Stimulated activated naive CD8-positive, alpha-beta T cell treated with anti-CD3 and anti-CD28 coated beads, Interleukin-15, Interleukin-2, amounts not matched to agents 100 ng/mL and 50 ng/mL, for 24 hours (primary cell): ENCODE results near the gene CUBN.
A peak's percentile ranks its signal among the peaks of the same experiment; 100 is the strongest.

Source experiments
- H3K27ac Mint-ChIP-seq: one replicate; pipeline ENCODE4 v1.8.0; 2021; ENCODE audit warnings: mild to moderate bottlenecking, mixed read lengths
- H3K27me3 Mint-ChIP-seq: one replicate; pipeline ENCODE4 v1.8.0; 2021; ENCODE audit warnings: mixed read lengths
- H3K36me3 Mint-ChIP-seq: one replicate; pipeline ENCODE4 v1.8.0; 2021; ENCODE audit warnings: low read depth, mixed read lengths
- H3K4me1 Mint-ChIP-seq: one replicate; pipeline ENCODE4 v1.8.0; 2021; ENCODE audit warnings: low read depth, mixed read lengths
- H3K4me3 Mint-ChIP-seq: one replicate; pipeline ENCODE4 v1.8.0; 2021; ENCODE audit warnings: mild to moderate bottlenecking, mixed read lengths
- H3K9me3 Mint-ChIP-seq: one replicate; pipeline ENCODE4 v1.8.0; 2021; ENCODE audit warnings: mixed read lengths

Gene CUBN

DNA sequence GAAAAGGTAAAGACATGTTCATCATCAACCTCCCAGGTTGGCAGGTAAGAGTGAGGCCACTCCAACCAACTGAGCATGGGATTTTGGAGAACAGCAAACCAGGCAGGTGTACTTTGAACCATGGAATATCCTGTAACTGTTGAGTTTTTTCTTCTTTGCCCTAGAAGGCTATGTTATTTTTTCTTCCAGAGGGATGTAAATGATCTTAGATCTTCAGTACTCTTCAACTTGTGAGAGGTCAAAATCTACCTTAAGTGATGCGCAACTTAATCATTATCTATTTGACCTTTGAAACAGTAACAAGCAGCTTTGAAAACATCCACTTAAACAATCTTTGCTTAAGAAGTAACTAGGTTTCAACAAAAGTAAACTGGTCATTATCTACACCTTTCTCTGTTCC is at the start of gene CUBN:
Gene CUBN (minus strand): TSS at position 71 of the 400 bp plus-strand sequence. CDS start 46 bp downstream, at position 25.
- Mint-ChIP-seq H3K36me3 (peaks cover 4% of the 10 kb centered on the region), H3K4me3 (no peak within 1 kb of the TSS), H3K27ac (no peak within 1 kb of the TSS), H3K4me1 (no peaks in the 10 kb centered on the region), H3K9me3 (no peaks in the 10 kb centered on the region), H3K27me3 (no peaks in the 10 kb centered on the region)

DNA sequence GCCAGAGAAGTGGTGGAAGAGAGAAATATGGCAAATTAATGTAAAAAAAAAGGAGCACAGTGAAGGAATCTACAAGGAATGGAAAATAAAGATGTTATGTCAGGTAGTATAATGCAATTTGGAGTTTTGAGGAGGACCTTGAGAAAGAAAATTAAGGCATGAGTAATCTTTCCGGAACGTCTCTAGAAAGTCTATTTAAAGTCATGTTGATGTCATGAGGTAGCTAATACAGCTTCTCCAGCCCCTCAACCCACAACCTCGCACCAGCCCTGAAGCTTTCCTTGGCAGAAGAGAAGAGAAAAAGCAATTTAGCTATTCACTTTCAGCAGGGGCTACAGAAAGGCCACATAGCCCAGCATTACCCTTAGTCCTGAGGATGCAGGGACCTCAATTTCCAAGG is 49.4 kb upstream of the CUBN start:
- no peaks in the 10 kb centered on the region for H3K9me3 Mint-ChIP-seq
- H3K4me1 Mint-ChIP-seq = peaks cover 25% of the 10 kb centered on the region
- H3K4me3 Mint-ChIP-seq = no peak overlapping the region
- no peak overlapping the region for H3K27ac Mint-ChIP-seq
- H3K27me3 Mint-ChIP-seq = no peaks in the 10 kb centered on the region
- no peaks in the 10 kb centered on the region for H3K36me3 Mint-ChIP-seq

DNA sequence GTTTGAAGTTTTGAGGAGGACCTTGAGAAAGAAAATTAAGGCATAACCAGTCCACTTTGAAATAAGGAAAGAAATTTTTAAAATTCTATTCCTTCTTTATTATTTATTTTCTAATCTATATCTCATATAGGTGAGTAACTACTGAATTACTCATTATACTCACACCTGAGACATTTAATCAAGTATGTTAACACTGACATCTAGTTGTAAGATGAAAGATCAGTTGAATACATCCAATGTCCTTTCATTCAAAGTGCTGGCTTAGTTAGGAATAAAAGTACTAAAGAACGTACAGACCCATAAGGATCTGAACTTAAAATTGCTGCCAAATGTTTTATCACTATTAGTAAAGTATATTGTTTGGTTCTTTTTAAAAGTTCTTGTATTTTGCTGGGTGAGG is 48.4 kb upstream of the CUBN start:
- no peaks in the 10 kb centered on the region for H3K27me3 Mint-ChIP-seq
- H3K9me3 Mint-ChIP-seq = no peaks in the 10 kb centered on the region
- H3K4me1 Mint-ChIP-seq = peaks cover 25% of the 10 kb centered on the region
- H3K4me3 Mint-ChIP-seq = no peak overlapping the region
- H3K27ac Mint-ChIP-seq = no peak overlapping the region
- no peaks in the 10 kb centered on the region for H3K36me3 Mint-ChIP-seq

DNA sequence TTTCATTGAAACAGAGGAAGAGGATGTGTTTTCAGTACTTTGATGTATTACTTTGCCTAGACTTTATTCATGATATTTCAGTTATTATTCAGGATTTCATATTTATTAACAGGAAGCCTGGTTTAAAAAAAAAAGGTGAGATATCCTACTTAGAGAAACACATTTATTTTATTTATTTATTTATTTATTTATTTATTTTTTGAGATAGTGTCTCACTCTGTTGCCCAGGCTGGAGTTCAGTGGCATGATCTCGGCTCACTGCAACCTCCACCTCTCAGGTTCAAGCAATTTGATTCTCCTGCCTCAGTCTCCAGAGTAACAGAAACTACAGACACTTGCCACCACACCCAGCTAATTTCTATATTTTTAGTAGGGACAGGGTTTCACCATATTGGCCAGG is 47.4 kb upstream of the CUBN start:
- Mint-ChIP-seq H3K4me3 (no peak overlapping the region), H3K36me3 (no peaks in the 10 kb centered on the region), H3K4me1 (peaks cover 25% of the 10 kb centered on the region), H3K9me3 (no peaks in the 10 kb centered on the region), H3K27ac (no peak overlapping the region), H3K27me3 (no peaks in the 10 kb centered on the region)

DNA sequence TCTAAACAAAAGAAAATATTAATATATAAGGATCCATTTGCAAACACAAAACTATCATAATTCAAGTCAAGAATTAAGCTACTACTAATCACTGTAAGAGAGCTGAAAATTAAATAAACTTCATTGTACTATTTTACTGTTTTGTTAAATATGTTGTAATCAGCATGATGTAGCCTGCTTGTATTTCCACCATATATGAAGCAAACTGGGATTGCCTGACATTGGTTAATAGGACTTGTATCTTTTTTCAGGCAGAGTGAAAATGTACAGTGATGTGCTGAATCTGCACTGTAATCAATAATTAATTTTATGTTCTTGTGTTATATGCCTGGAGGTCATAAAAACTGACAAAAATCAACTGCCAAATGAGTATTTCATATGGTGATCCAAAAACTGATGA is 46.5 kb upstream of the CUBN start:
- H3K36me3 Mint-ChIP-seq = peaks cover 4% of the 10 kb centered on the region
- no peak overlapping the region for H3K27ac Mint-ChIP-seq
- H3K27me3 Mint-ChIP-seq = no peaks in the 10 kb centered on the region
- no peaks in the 10 kb centered on the region for H3K9me3 Mint-ChIP-seq
- no peak overlapping the region for H3K4me3 Mint-ChIP-seq
- H3K4me1 Mint-ChIP-seq = peaks cover 25% of the 10 kb centered on the region

DNA sequence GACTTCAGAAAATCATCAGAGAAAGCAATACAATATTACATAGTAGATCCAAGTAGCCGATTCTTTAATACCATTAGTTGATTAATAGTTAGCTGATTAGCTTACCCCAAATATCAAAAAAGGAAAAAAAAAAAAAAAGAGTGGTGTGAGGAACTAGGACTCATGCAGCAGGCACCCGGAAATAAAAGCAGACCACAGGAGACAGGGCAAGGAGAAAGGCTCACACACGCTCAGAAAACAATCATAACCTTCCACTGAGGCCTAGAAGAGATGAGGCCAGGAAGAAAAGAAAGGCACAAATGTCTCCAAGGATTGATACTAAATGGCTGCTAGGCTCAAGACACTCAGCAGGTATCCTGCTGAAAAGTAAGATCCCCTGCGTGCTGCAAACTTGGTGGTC is 45.9 kb upstream of the CUBN start:
- Mint-ChIP-seq H3K27ac (peak overlapping the region; percentile 74), H3K36me3 (peaks cover 4% of the 10 kb centered on the region), H3K27me3 (no peaks in the 10 kb centered on the region), H3K4me3 (peak overlapping the region; percentile 68), H3K4me1 (peaks cover 25% of the 10 kb centered on the region), H3K9me3 (no peaks in the 10 kb centered on the region)

DNA sequence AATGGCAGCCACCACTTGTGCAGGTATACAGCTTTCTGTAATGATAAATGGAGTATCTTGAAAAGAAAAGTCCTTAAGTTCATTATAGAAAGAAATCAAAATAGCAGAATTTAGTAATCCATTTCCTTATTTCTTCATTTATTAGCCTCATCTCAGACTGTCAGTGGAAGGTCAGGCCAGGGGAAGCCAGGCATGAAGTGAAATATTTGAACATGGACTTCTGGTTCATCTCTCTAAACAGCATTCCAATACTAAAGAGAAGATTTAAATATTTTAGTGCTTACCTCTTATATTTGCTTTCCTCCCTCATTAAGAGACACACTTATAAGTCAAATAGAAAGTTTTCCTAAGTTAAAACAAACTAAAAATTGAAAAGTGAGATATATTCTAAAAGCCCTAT is 45.0 kb upstream of the CUBN start:
- H3K27me3 Mint-ChIP-seq = no peaks in the 10 kb centered on the region
- peaks cover 4% of the 10 kb centered on the region for H3K36me3 Mint-ChIP-seq
- H3K9me3 Mint-ChIP-seq = no peaks in the 10 kb centered on the region
- H3K27ac Mint-ChIP-seq = no peak overlapping the region
- no peak overlapping the region for H3K4me3 Mint-ChIP-seq
- H3K4me1 Mint-ChIP-seq = peaks cover 25% of the 10 kb centered on the region

DNA sequence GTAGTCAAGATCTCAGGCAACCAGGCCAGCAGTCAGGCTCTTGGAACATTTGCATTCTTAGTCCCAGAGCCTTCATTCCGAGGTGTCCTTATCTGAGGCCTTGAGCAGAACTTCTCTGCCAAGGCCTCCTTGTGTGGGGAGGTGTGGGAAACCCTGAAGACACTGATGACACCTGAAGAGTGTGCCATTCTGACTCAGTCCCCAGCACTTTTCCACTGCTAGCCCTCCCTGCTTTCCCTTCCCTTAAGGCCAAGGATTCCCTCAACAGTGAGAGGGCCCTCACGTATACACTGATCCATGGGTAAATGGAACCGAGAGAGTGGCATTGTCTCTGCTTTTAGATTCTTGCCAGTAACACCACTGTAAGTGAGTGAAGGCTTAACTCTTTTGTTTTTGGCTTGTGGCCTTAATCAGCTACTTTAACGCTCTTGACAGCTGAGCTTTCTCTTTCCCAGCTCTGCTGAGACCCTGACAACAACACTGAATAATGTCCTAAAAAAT is 41.6 kb upstream of the CUBN start:
- no peaks in the 10 kb centered on the region for H3K9me3 Mint-ChIP-seq
- H3K36me3 Mint-ChIP-seq = peaks cover 4% of the 10 kb centered on the region
- H3K4me3 Mint-ChIP-seq = no peak overlapping the region
- H3K4me1 Mint-ChIP-seq = peaks cover 13% of the 10 kb centered on the region
- H3K27me3 Mint-ChIP-seq = no peaks in the 10 kb centered on the region
- no peak overlapping the region for H3K27ac Mint-ChIP-seq

DNA sequence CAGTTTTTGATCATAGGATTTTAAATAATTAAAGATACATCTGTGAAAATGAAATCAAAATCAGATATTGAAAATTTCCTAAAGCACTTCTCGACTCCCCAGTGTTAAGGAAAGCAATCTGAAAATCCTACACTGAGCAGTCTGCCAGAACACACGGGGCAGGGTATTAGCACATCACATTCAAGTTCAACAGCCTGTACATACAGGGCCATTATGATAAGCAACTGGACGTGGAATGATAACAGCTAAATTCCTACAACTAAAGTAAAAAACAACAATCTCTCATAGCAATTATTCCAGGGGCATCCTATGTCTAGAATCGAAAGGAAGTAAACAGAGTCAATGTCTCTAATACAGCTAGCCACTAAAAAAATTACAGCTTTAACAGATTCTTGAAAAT is 40.2 kb upstream of the CUBN start:
- H3K27ac Mint-ChIP-seq = no peak overlapping the region
- H3K27me3 Mint-ChIP-seq = no peaks in the 10 kb centered on the region
- H3K4me3 Mint-ChIP-seq = no peak overlapping the region
- no peaks in the 10 kb centered on the region for H3K9me3 Mint-ChIP-seq
- no peaks in the 10 kb centered on the region for H3K4me1 Mint-ChIP-seq
- peaks cover 4% of the 10 kb centered on the region for H3K36me3 Mint-ChIP-seq

DNA sequence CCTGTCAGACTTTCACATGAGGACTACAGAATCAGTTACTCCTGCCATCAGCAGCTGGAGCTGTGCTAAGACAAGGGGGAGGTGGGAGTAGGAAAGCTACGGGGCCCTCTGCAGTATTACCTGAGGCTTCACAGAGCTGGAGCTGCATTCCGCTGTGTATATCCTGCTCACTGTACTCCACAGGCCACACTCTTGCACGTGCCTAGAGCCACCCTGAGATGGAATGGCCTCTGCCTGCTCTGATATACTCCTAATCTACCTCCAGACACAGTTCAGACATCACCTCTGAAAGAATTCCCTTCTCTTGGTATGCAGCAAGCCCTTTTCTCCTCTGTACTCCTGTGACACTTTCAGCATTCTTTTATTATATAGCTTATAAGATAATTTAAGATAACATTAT is 37.1 kb upstream of the CUBN start:
- peaks cover 8% of the 10 kb centered on the region for H3K36me3 Mint-ChIP-seq
- no peaks in the 10 kb centered on the region for H3K4me1 Mint-ChIP-seq
- no peak overlapping the region for H3K27ac Mint-ChIP-seq
- no peaks in the 10 kb centered on the region for H3K27me3 Mint-ChIP-seq
- H3K4me3 Mint-ChIP-seq = no peak overlapping the region
- H3K9me3 Mint-ChIP-seq = no peaks in the 10 kb centered on the region

DNA sequence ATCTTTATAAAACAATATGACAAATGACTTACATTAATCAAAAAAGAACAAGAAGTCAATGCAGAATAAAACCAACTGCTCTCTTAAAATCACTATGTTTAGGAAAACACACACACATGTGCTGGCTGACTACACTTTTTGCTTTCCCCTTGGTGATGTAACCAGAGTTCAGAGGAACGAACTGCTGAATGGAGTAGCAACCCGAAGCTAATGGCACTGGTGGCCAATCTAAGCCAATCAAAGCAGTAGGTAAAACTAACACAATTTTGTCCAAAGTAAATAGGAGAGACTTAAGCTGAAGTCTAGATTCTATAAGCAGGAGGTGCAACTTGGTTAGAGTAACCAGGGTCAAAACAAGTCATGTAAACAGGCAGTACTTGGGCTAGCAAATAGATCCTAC is 33.2 kb upstream of the CUBN start:
- H3K4me3 Mint-ChIP-seq = no peak overlapping the region
- no peaks in the 10 kb centered on the region for H3K27me3 Mint-ChIP-seq
- H3K4me1 Mint-ChIP-seq = no peaks in the 10 kb centered on the region
- no peaks in the 10 kb centered on the region for H3K9me3 Mint-ChIP-seq
- H3K36me3 Mint-ChIP-seq = peaks cover 9% of the 10 kb centered on the region
- H3K27ac Mint-ChIP-seq = no peak overlapping the region

DNA sequence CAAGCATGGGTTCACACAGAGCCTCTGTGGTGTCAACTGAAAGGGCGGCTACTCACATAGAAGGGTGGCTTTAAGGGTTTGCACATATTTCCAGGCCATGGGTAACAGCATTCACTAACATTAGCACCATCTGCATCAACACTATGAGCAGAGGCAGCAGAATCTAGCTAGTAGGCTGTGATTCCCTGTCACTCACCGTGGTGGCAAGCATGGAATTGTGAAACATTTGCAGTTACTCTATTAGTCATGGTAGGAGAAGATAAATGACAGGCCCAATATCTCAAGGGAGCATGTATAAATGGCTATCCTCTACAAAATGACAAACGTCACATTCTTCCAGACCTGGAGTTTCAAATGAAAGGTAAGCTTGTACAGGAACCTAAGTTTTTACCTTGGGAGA is 32.2 kb upstream of the CUBN start:
- H3K4me3 Mint-ChIP-seq = no peak overlapping the region
- no peaks in the 10 kb centered on the region for H3K4me1 Mint-ChIP-seq
- H3K9me3 Mint-ChIP-seq = no peaks in the 10 kb centered on the region
- no peak overlapping the region for H3K27ac Mint-ChIP-seq
- H3K27me3 Mint-ChIP-seq = no peaks in the 10 kb centered on the region
- peaks cover 9% of the 10 kb centered on the region for H3K36me3 Mint-ChIP-seq

DNA sequence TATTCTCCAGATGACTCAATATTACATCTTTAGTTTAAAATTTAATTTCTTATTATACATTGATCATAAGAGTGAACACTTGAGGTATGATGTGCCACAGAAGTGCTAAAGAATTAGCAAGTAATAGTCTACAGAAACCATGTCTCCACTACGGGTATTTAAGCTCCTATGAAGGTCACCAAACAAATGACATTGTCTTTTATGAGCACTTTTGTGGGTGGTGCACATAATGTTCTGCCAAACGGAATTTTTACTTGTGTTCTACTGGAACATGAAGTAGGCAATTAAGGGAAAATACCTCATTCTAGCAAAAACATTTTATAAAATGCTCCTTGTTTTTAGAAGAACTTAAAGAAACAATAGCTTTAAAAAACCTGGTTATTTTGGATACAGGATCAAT is 27.4 kb upstream of the CUBN start:
- Mint-ChIP-seq H3K27ac (no peak overlapping the region), H3K4me1 (no peaks in the 10 kb centered on the region), H3K36me3 (peaks cover 9% of the 10 kb centered on the region), H3K9me3 (no peaks in the 10 kb centered on the region), H3K27me3 (no peaks in the 10 kb centered on the region), H3K4me3 (no peak overlapping the region)

DNA sequence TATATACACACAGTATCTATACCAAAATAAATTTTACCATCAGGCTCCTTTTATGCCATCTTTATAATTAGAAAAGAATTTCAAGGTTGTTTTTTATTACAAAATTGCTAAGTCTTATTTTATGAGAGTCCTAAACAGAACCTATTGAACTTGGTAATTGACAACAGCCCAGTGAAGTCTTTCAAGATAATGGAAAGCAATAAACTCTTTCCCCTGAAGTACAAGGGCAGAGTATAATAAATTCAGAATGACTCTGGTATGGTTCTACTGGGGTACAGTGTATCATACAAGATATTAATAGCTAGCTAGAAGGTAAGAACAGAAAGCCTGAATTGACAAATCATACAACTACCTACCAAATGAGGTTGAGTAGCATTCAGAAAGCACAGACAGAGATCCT is 26.2 kb upstream of the CUBN start:
- H3K27ac Mint-ChIP-seq = no peak overlapping the region

DNA sequence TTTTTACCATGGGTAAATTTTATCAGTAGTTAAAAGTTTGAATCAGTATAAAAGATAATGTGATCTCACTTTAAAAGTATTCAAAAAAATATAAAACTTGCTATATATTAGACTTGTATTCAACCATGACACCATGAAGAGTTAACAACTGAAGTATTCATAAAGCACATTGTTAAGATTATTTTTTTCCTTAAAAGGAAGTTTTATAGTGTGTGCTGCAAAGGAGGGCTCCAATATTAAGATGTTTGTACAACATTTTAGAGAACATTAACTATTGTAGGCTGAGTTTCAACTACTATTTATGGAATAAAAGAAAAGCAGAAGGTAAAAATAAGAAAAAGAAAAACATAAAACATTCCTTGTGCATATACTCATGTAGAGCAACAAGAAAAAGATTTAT is 24.5 kb upstream of the CUBN start:
- Mint-ChIP-seq H3K4me3 (no peak overlapping the region), H3K27me3 (no peaks in the 10 kb centered on the region), H3K36me3 (peaks cover 15% of the 10 kb centered on the region), H3K27ac (no peak overlapping the region), H3K4me1 (no peaks in the 10 kb centered on the region), H3K9me3 (no peaks in the 10 kb centered on the region)

More for the DNA sequence above, 26.2 kb upstream of the CUBN start:
- H3K36me3 Mint-ChIP-seq = peaks cover 7% of the 10 kb centered on the region
- H3K4me1 Mint-ChIP-seq = no peaks in the 10 kb centered on the region
- H3K27me3 Mint-ChIP-seq = no peaks in the 10 kb centered on the region
- H3K9me3 Mint-ChIP-seq = no peaks in the 10 kb centered on the region
- H3K4me3 Mint-ChIP-seq = no peak overlapping the region

DNA sequence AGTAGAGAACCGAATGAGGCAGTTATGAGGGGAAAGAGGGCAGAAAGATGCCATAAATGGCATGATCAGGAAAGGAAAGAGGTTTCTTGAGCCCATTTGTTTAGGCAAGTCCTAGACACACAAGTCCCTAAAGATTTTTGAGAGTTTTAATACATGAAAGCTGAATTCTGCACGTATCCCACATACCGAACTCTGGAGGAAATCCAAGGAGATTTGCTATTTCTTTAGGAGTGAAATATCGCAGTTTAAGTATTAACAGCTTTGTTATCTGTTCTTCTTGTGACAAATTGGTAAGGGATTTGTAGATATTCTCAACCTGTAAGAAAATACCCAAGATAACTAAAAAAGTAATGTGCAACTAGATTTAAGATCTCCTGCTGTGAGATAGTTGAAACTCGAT is 23.7 kb upstream of the CUBN start:
- H3K36me3 Mint-ChIP-seq = peaks cover 15% of the 10 kb centered on the region
- no peaks in the 10 kb centered on the region for H3K9me3 Mint-ChIP-seq
- H3K4me3 Mint-ChIP-seq = no peak overlapping the region

More for the DNA sequence above, 23.7 kb upstream of the CUBN start:
- H3K27ac Mint-ChIP-seq = no peak overlapping the region
- H3K4me1 Mint-ChIP-seq = no peaks in the 10 kb centered on the region
- no peaks in the 10 kb centered on the region for H3K27me3 Mint-ChIP-seq
